HG03103 (cell line): Measurements from ENCODE around the gene ZNF143.

Experiments used
- ATAC-seq: cut with Tn5 transposase; IDR thresholded peaks from one replicate; pipeline ENCODE4 v1.9.1; 2021; ENCODE audit warnings: low read depth; ENCODE audit not compliant: unreplicated experiment

The ZNF143 gene

GRCh38 chr11:9573052-9573774, 112.4 kb downstream of the ZNF143 start, which contains the start of gene WEE1:
Gene WEE1, plus strand, starts transcription at chr11:9573670. Its CDS starts 264 bp downstream, at chr11:9573934.
- ATAC-seq = peak; percentile 81

GRCh38 chr11:9573775-9574621, 113.2 kb downstream of the ZNF143 start:
- ATAC-seq = peak; percentile 17

- no peak for ATAC-seq
These were observed 113.9 kb downstream of the ZNF143 start for GRCh38 chr11:9574622-9575259.

GRCh38 chr11:9575260-9576240, 114.7 kb downstream of the ZNF143 start:
- ATAC-seq = no peak

- ATAC-seq = no peak
These were observed 116.0 kb downstream of the ZNF143 start for GRCh38 chr11:9576701-9577381.

- ATAC-seq = no peak
These were observed 116.7 kb downstream of the ZNF143 start for GRCh38 chr11:9577556-9577955.
